GM10266 (cell line): ENCODE results near the gene VPS35L.

ENCODE experiments used
- DNase-seq: peaks from one replicate; pipeline ENCODE4 v3.0.0; 2012; ENCODE audit errors: extremely low spot score
- CTCF ChIP-seq: IDR thresholded peaks from 2 replicates; pipeline ENCODE4 v1.5.1; 2012; ENCODE audit warnings: mild to moderate bottlenecking, low read depth; ENCODE audit not compliant: control insufficient read depth, insufficient read depth; ENCODE audit errors: missing control alignments

The VPS35L gene

GRCh38 chr16:19708296-19709205 is 153.0 kb downstream of the VPS35L start:
- DNase-seq: no peak
- TF ChIP-seq CTCF: no peak

GRCh38 chr16:19709381-19710136 is 154.1 kb downstream of the VPS35L start:
- TF ChIP-seq CTCF: no peak
- DNase-seq: no peak

- no peak for TF ChIP-seq CTCF
Measured at GRCh38 chr16:19710191-19710908, 154.8 kb downstream of the VPS35L start.

GRCh38 chr16:19710991-19711545 is 155.6 kb downstream of the VPS35L start:
- no peak for DNase-seq
- TF ChIP-seq CTCF: no peak

More at GRCh38 chr16:19710191-19710908, 154.8 kb downstream of the VPS35L start:
- no peak for DNase-seq

- TF ChIP-seq CTCF: no peak
- no peak for DNase-seq
Measured at GRCh38 chr16:19711643-19712042, 156.1 kb downstream of the VPS35L start.

GRCh38 chr16:19712418-19713058 is 157.0 kb downstream of the VPS35L start:
- DNase-seq: no peak
- no peak for TF ChIP-seq CTCF
